ENCODE results near the gene EVA1C. TPM values are rescaled to one million over a fixed set of nuclear protein-coding genes. Genes with fewer than 3 reads are reported as not detected.
"Not testable (repeated sequence)": the region's sequence is repeated elsewhere in the genome, so short reads cannot be mapped to it uniquely, and the experiment has no call there.

Gene EVA1C
- total RNA-seq, 1 donor from 2014 or later, result 7.5 TPM

DNA sequence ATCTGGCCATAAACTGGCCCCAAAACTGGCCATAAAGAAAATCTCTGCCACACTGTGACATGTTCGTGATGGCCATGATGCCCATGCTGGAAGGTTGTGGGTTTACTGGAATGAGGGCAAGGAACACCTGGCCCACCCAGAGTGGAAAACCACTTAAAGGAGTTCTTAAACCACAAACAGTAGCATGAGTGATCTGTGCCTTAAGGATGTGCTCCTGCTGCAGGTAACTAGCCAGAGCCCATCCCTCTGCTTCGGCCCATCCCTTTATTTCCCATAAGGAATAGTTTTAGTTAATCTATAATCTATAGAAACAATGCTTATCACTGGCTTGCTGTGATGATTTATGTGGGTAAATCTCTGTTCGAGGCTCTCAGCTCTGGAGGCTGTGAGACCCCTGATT, 50.1 kb downstream of the EVA1C start:
- DNase-seq (ENCODE audit: low spot score), result not testable (repeated sequence)

- DNase-seq (ENCODE audit: low spot score), result no peak
Observed at GRCh38 chr21:32463367-32463766, 50.9 kb downstream of the EVA1C start.

DNA sequence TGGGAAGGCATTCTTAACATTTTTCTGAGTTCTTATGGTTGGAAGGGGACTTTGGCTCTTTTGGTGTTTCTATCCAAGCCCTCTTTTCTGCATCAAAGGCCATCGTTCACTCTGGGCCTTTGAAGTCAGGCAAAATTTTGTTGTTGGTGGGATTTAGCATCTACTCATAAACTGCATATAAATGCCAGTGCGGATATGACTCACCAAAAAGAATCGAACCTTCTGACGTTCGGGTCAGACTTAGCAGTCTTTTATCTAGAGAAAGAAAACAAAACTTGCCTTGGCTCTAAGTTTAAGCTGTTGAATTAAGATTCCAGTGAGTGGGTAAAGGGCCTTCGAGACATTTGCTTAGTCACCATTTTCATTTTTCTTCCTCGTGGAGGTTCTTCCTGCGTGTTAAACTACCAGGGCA, 51.4 kb downstream of the EVA1C start:
- DNase-seq (ENCODE audit: low spot score), result peak; percentile 92

DNA sequence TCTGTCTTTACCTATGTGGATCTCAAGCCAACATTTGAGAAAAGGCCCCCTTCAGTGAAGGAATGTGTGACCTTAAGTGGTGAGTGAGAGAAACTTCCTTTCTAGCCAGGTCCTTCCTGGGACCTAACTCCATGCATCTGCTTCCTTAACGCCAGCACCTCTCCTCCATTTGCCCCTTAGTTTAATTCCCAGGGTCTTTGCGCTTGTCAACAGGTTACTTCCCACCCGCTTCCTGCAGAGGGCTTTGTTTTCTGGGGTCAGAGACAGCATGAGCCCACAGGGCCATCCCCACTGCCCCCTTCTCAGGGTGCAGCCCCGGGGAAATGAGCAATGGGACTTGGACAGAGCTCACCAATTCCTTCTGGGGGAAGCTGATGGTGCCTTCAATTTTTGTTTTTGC, 54.8 kb downstream of the EVA1C start:
- no peak for DNase-seq (ENCODE audit: low spot score)

GRCh38 chr21:32468681-32469111, 56.2 kb downstream of the EVA1C start:
- no peak for DNase-seq (ENCODE audit: low spot score)

DNA sequence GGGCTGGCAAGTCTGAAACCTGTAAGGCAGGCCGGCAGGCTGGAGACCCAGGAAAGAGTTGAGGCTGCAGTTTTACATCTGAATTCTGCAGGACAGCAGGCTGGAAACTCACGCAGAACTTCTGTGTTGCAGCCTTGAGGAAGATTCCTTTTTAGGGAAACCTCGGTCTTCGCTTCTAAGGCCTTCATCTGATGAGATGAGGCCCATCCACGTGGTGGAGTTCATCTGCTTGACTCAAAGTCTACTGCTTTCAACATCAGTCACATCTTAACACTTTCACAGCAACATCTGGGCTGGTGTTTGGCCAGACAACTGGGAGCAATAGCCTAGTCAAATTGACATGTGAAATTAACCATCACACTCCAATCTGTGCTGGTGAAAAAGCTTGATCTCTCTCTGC, 57.1 kb downstream of the EVA1C start:
- DNase-seq (ENCODE audit: low spot score), result no peak

DNA sequence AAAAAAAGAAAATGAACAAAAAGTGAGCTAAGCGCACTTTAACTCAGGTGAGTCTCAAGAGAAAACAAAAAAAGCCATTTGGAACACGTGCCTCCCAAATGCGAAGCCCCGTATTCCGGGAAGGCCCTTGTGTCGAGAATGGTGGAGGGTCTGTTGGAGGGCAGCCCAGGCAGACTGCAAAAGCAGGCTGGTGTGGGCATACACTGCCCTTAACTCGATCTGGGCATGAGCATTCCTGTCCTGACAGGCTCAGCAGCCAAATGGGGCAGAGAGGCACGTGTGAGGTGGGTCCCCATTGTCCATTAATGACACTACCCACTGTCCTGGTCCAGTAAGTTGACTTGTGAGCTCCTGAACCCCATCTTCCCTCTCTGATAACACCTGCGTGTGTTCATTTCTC, 57.7 kb downstream of the EVA1C start:
- DNase-seq (ENCODE audit: low spot score), result no peak

- no peak for DNase-seq (ENCODE audit: low spot score)
Observed at GRCh38 chr21:32472890-32473765, 60.6 kb downstream of the EVA1C start.

DNA sequence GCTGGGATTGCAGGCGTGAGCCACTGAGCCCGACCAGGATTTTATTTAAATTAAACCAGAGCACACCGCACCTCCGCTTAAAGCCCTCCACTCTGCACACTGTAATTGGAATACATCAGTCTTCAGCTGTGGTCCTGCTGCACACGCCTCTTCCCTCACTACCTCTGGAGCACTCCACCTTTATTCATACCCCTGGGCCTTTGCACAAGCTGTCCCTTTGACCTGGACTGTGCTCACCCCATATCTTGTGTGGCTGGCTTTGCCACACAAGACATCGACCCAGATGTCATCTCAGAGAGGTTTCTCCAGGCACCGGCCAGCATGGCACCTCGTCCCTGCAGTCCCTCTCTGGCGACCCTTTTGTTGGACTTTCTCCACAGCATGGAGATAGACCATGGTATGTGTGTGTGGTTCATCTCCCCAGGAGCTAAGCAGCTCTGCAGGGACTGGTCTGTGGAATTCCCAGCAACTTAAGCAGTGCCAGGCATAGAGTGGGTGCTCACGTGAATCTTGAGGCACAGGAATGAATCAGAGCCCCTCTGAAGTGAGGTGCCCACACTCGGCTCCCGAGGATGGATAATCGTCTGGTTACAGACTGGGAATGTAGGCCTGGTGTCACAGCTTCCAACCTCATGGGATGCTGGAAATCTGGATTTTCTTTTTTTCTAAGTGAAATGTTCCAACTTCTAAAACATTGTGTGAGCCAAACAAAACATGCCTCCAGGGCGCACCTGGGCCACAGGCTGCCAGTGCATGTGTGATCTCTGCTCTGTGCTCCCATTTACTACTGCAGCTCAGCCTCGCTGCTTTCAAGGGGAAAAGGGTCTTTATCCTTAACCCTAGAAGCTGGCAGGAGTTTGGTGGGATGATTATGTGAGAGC, 61.9 kb downstream of the EVA1C start:
- DNase-seq (ENCODE audit: low spot score), result no peak

GRCh38 chr21:32475162-32475812, 62.8 kb downstream of the EVA1C start:
- DNase-seq (ENCODE audit: low spot score), result peak; percentile 65

- DNase-seq (ENCODE audit: low spot score), result no peak
Observed at GRCh38 chr21:32476661-32477423, 64.3 kb downstream of the EVA1C start.

DNA sequence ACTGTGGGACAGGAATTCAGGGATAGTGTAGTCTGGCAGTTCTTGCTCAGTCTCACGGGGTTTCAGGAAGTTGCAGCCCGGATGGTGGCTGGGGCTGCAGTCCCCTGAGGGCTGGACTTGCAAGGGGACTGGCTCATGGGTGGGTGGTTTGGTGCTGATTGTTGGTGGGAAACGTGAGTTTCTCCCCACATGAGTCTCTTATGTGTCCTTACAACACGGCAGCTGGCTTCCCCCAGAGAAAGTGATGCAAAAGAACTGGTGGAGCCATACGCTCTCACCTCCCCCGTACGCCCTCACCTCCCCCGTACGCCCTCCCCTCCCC, 64.9 kb downstream of the EVA1C start:
- DNase-seq (ENCODE audit: low spot score), result no peak

- no peak for DNase-seq (ENCODE audit: low spot score)
Observed at GRCh38 chr21:32481875-32482408, 69.4 kb downstream of the EVA1C start.

DNA sequence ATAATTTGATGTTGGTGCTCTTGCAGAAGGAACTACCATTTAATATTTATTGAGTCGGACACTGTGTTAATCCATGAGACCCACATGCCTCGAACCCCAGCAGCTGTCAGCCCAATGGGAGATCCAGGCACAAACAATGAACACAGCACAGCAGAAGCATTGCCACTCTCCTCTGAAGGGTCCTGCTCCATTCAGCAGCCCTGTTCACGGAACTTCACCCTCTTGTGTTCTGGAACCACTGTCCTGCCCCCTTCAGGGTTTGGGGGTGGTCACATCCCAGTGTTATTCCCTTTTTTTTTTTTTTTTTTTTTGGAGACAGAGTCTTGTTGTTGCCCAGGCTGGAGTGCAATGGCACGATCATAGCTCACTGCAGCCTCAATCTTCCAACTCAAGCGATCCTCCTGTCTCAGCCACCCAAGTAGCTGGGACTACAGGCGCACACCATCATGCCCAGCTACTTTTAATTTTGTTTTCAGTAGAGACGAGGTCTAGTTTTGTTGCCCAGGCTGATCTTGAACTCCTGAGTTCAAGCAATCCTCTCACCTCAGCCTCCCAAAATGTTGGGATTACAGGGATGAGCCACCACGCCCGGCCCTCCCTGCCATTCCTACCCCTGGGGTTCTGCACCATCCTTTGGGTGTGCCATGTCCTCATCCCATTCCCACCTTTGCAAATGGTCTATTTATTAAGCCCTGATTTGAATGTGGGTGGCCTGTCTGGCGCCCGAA, 70.2 kb downstream of the EVA1C start:
- DNase-seq (ENCODE audit: low spot score), result no peak

- no peak for DNase-seq (ENCODE audit: low spot score)
Observed at GRCh38 chr21:32483293-32483595, 70.7 kb downstream of the EVA1C start.

DNA sequence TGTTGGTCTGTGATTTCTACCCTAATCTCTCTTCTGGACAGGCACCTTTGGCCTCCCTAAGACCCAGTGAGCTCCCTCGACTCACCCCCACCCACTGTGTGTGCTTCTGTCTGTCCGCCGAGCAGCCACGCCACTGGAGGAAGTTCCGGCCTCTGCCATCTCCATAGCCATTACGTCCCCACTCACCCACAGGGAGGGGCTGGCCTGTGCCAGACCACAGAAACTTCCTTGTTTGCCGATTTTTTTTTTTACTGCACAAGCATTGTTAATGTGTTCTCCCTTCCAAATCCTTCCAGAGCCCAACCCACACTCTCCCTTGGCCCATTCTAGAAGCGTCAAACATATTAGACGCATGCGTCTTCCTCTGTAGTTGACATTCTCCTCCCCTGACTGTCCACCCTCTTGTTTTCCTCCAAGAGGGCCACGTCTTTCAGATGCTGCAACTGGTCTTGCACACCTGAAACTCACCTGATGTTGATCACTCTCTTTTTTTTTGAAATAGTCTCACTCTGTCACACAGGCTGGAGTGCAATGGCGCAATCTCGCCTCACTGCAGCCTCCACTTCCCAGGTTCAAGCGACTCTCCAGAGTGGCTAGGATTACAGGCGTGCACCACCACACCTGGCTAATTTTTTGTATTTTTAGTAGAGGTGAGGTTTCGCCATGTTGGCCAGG, 72.3 kb downstream of the EVA1C start:
- no peak for DNase-seq (ENCODE audit: low spot score)

- no peak for DNase-seq (ENCODE audit: low spot score)
Observed at GRCh38 chr21:32492376-32492775, 79.9 kb downstream of the EVA1C start.

- no peak for DNase-seq (ENCODE audit: low spot score)
Observed at GRCh38 chr21:32494934-32495709, 82.6 kb downstream of the EVA1C start.

DNA sequence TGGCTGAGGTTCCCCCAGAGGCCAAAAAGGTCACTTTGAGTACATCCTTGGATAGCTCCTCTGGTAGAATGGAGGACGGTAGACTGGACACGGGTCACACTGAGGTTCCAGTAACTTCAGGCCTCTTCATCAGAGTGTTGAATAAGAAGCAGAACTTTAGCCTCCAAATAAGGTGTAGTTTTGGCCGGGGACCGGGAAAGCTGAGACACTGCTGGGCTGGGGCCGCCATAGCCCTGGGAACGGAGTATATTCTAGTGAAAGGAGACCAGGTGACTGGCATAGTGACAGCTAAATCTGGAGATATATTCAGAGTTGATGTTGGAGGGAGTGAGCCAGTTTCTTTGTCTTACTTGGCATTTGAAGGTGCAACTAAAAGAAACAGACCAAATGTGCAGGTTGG, 84.1 kb downstream of the EVA1C start:
- DNase-seq (ENCODE audit: low spot score), result no peak

Data from umbilical cord (tissue), 2 donors.